GM12801 (cell line): ENCODE results near the gene TOMM70.

Source experiments
- TF ChIP-seq, protein P1 (sequence below): IDR thresholded peaks from one replicate; pipeline ENCODE4 v1.5.1; 2011; ENCODE audit warnings: control low read depth; ENCODE audit not compliant: insufficient read length; ENCODE audit errors: extremely low read depth

The TOMM70 gene

DNA sequence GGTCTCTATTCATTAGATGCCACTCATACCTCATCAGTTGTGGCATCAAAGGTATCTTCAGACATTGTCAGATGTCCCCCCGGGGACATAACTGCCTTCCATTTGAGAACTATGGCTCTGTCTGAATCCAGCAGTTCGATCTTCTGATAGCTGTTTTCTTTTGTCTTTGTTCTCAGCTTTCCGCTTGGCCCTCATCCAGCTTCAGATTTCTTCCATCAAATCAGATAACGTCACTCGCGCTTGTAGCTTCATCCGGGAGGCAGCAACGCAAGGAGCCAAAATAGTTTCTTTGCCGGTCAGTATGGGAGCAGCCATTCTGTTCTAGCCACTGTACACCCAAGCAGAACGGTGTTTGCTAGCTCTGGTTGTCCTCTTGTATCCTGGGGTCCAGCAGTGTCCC is 62.0 kb downstream of the TOMM70 start:
- TF ChIP-seq, protein P1, sequence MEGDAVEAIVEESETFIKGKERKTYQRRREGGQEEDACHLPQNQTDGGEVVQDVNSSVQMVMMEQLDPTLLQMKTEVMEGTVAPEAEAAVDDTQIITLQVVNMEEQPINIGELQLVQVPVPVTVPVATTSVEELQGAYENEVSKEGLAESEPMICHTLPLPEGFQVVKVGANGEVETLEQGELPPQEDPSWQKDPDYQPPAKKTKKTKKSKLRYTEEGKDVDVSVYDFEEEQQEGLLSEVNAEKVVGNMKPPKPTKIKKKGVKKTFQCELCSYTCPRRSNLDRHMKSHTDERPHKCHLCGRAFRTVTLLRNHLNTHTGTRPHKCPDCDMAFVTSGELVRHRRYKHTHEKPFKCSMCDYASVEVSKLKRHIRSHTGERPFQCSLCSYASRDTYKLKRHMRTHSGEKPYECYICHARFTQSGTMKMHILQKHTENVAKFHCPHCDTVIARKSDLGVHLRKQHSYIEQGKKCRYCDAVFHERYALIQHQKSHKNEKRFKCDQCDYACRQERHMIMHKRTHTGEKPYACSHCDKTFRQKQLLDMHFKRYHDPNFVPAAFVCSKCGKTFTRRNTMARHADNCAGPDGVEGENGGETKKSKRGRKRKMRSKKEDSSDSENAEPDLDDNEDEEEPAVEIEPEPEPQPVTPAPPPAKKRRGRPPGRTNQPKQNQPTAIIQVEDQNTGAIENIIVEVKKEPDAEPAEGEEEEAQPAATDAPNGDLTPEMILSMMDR, result no peak

DNA sequence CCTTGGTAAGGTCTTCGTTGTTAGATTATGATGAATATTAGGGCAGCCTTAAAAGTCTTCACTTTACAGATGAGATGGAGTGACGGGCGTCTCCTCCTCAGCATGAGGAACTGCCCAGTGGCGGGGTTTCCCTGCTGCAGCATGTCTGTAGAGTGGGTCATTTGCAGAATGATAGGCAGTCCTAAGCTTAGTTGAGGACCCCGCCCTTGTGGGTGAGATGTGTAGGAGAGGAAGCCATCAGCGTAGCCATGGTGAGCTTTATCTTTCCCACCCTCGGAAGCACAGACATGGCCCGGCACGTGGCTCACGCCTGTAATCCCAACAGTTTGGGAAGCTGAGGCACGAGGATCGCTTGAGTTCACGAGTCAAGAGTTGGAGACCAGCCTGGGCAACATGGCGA is 65.5 kb downstream of the TOMM70 start:
- TF ChIP-seq, protein P1, result no peak

DNA sequence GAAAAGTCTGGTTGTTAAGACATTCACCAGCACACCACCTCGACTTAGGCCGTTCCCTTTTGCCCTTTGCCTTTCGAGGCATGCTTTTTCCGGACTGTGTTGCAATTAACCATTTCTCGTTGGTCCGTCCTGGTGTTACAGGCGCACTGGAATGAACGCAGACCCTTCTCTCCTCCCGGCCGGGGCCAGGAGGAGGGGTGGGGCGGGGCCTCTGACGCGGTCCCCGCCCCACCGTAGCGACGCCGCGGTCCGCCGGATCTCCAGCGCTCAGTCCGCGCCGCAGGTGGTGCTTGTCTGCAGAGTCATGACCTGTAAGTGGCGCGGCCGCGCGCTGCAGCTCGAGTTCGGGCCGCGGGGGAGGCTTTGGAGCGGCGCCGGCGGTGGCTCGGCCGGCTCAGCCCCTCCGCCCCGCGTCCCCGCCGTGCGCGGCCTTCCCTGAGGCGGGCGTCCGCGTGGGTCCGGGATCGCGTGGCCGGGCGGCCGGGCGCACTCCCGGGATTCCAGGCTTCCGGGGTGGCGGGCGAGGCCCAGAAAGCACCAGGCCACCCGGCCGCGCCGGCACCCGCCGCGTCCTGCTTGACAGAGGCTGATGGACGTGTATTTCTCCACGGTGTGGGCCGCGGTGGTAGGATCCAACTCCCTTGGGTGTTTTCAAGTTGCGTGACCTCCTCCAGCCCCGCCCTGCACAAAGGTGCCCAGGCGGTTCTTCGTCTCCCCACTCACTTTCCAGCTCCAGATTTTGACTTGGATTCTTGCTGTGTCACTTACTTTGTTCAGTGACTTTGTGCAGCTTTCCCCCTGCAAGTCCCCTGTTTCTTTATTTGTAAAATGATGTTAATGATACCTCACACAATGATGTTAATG is 66.2 kb downstream of the TOMM70 start, which contains the start of gene NIT2:
NIT2 (plus strand) TSS at position 270 of the 864 bp plus-strand sequence; CDS start at position 305, 35 bp downstream.
- TF ChIP-seq, protein P1, result no peak

DNA sequence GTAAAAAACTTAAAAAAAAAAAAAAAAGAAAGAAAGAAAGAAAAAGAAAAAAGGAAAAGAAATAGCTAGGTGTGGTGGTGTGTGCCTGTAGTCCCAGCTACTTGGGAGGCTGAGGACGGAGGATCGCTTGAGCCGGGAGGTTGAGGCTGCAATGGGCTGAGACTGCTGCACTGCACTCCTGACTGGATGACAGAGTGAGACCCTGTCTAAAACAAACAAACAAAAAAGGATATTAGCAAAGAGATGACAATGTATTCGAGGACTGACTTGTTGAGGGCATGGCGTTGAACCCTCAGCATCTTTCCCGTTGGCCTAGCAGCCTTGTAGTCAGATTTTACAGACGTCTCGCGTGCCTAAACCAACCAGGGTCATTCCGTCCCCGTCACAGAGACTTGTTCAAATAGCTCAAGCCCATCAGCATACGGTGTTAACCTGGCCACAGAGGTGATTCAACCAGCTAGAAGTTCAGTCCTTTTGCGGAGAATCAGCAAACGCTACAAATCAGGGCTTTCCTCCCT is 66.9 kb downstream of the TOMM70 start:
- TF ChIP-seq, protein P1, result no peak

DNA sequence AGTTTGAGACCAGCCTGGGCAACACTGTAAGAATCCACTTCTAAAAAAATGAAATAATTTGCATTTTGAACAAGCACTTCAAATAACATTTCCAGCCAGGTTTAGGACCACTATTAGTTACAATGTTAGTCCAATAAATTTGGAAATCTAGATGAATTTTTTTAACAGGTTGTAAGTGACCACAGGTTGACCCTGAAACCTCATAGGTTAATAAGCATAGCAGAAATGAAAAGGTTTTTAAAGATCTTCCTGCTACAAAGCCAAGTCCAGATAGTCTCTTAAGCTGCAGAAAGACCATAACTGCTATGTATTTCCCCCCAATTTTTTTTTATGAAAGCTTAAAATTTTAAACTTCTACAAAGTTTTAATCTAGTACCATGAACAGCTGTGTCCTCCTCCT is 67.8 kb downstream of the TOMM70 start:
- TF ChIP-seq, protein P1, result no peak

DNA sequence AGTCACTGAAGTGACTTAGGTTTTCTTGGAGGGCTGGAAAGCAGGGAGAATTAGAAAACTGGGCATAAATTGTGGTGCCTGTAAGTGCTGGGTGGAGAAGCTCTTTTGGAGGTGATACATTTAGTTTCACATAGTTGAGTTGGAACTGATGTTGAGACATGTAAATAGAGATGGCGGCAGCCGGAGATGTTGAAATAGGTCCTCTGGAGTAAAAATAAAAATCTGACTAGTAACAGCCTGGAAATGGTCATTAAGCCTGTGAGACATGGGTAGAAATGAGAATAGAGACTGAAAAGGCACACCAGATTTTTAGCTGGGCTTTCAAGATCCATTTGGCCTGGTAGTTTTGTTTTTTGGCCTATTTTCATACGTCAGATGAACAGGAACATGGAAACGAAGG is 69.2 kb downstream of the TOMM70 start:
- TF ChIP-seq, protein P1, result no peak

DNA sequence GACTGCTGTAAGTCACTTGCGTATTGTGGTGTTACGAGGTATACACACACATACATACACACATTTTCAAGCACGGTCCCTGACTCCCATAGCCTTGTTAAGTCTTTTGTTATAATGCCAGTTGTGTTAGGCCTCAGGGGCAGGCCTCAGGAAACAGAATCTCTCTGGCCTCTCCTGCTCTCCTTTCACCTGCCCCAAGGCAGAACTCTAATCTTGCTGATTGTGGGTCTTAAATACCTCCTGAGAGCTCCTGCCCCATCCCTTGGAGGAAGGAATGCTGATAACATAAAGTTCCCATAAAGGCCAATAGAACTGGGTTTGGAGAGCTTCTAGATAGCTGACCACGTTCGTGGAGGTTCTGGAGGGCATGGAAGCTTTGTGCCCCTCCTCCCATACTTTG is 70.2 kb downstream of the TOMM70 start:
- TF ChIP-seq, protein P1, result no peak
